HUDEP-2 (cell line): ENCODE data around the gene RHPN2.
"Not testable (repeated sequence)": the region's sequence is repeated elsewhere in the genome, so short reads cannot be mapped to it uniquely, and the experiment has no call there.

Experiments
- DNase-seq, 76 experiments: peaks; one replicate each; lab custom pipeline; 2025; ENCODE audit not compliant: unreplicated experiment in 76 of 76; lab: John Stamatoyannopoulos, UW

Gene RHPN2

GRCh38 chr19:32982488-32982887 is 82.2 kb downstream of the RHPN2 start:
- DNase-seq = not testable (repeated sequence)

GRCh38 chr19:32979807-32980206 is 84.9 kb downstream of the RHPN2 start:
- not testable (repeated sequence) for DNase-seq

- not testable (repeated sequence) for DNase-seq
These were observed 86.9 kb downstream of the RHPN2 start for GRCh38 chr19:32977813-32978212.

GRCh38 chr19:32977280-32977679 is 87.4 kb downstream of the RHPN2 start:
- DNase-seq = no peak

GRCh38 chr19:32976223-32976805 is 88.4 kb downstream of the RHPN2 start:
- DNase-seq = peak in 69 of 76 experiments; percentile 10 to 82 (median 55)

- DNase-seq = peak; percentile 30 to 100 (median 100)
These were observed 92.8 kb downstream of the RHPN2 start, which contains the start of the genes CEP89 and FAAP24 for GRCh38 chr19:32971715-32972540. TSS of gene CEP89 (minus strand) at chr19:32971958. CDS start at chr19:32971874, 84 bp downstream. TSS of gene FAAP24 (plus strand) at chr19:32972242. CDS start at chr19:32973197, 955 bp downstream.

- no peak for DNase-seq
These were observed 93.6 kb downstream of the RHPN2 start for GRCh38 chr19:32971012-32971595.

GRCh38 chr19:32969549-32969948 is 95.1 kb downstream of the RHPN2 start:
- DNase-seq = no peak

- DNase-seq = no peak
These were observed 97.9 kb downstream of the RHPN2 start for GRCh38 chr19:32966750-32967149.

- no peak for DNase-seq
These were observed 119.4 kb downstream of the RHPN2 start for GRCh38 chr19:32945260-32945659.

- DNase-seq = not testable (repeated sequence)
These were observed 123.4 kb downstream of the RHPN2 start for GRCh38 chr19:32941273-32941672.

GRCh38 chr19:32936065-32936464 is 128.6 kb downstream of the RHPN2 start:
- DNase-seq = no peak

GRCh38 chr19:32935629-32936028 is 129.1 kb downstream of the RHPN2 start:
- no peak for DNase-seq

GRCh38 chr19:32933571-32933970 is 131.1 kb downstream of the RHPN2 start:
- DNase-seq = no peak

- no peak for DNase-seq
These were observed 134.1 kb downstream of the RHPN2 start for GRCh38 chr19:32930567-32930966.

GRCh38 chr19:32928806-32929205 is 135.9 kb downstream of the RHPN2 start:
- DNase-seq = no peak
